Effector memory CD8-positive, alpha-beta T cell (primary cell): ENCODE data around the gene TRPM1.
A peak's percentile ranks its signal among the peaks of the same experiment; 100 is the strongest.

Experiments used
- ATAC-seq: fragments of 150-1000 bp; cut with Tn5 transposase; replicated peaks from 2 replicates; pipeline ENCODE4 v1.10.0; 2021; ENCODE audit warnings: mild to moderate bottlenecking, moderate library complexity
- DNase-seq, 3 experiments: peaks; one replicate each; pipeline ENCODE4 v3.0.0; 2021
- H3K27ac Mint-ChIP-seq, 2 donors: one replicate each; pipeline ENCODE4 v1.8.0; 2022; ENCODE audit warnings: mild to moderate bottlenecking in 2 of 2, mixed read lengths in 2 of 2, moderate library complexity in 2 of 2
- H3K27me3 Mint-ChIP-seq, 2 donors: one replicate each; pipeline ENCODE4 v1.8.0; 2022; ENCODE audit warnings: mixed read lengths in 2 of 2
- H3K36me3 Mint-ChIP-seq: one replicate; pipeline ENCODE4 v1.8.0; 2022; ENCODE audit warnings: mild to moderate bottlenecking, moderate library complexity, mixed read lengths; ENCODE audit not compliant: insufficient read depth
- H3K4me1 Mint-ChIP-seq, 2 donors: one replicate each; pipeline ENCODE4 v1.8.0; 2022; ENCODE audit warnings: low read depth in 2 of 2, mixed read lengths in 2 of 2
- H3K4me3 Mint-ChIP-seq, 2 donors: one replicate each; pipeline ENCODE4 v1.8.0; 2022; ENCODE audit warnings: mild to moderate bottlenecking in 2 of 2, mixed read lengths in 2 of 2, moderate library complexity in 2 of 2
- H3K9me3 Mint-ChIP-seq, 2 donors: one replicate each; pipeline ENCODE4 v1.8.0; 2022; ENCODE audit warnings: mixed read lengths in 2 of 2

The TRPM1 gene

GRCh38 chr15:31067890-31068603 is 33.5 kb downstream of the TRPM1 start:
- H3K9me3 Mint-ChIP-seq = no peaks in the 10 kb centered on the region
- H3K27ac Mint-ChIP-seq = no peak overlapping the region
- H3K4me1 Mint-ChIP-seq = no peaks in the 10 kb centered on the region
- H3K27me3 Mint-ChIP-seq = peaks cover 0 to 32% of the 10 kb centered on the region in 2 donors
- H3K4me3 Mint-ChIP-seq = no peak overlapping the region
- DNase-seq = no peak
- no peaks in the 10 kb centered on the region for H3K36me3 Mint-ChIP-seq
- no peak for ATAC-seq

- no peak overlapping the region for H3K27ac Mint-ChIP-seq
- ATAC-seq = no peak
- no peak overlapping the region for H3K4me3 Mint-ChIP-seq
- no peak for DNase-seq
- no peaks in the 10 kb centered on the region for H3K4me1 Mint-ChIP-seq
- H3K36me3 Mint-ChIP-seq = no peaks in the 10 kb centered on the region
- H3K9me3 Mint-ChIP-seq = no peaks in the 10 kb centered on the region
- peaks cover 5 to 36% of the 10 kb centered on the region in 2 donors for H3K27me3 Mint-ChIP-seq
These were observed 35.7 kb downstream of the TRPM1 start for GRCh38 chr15:31065824-31066223.

GRCh38 chr15:31062911-31063310 is 38.6 kb downstream of the TRPM1 start:
- Mint-ChIP-seq H3K9me3 (no peaks in the 10 kb centered on the region), H3K4me3 (no peak overlapping the region), H3K27ac (no peak overlapping the region), H3K4me1 (no peaks in the 10 kb centered on the region), H3K36me3 (no peaks in the 10 kb centered on the region), H3K27me3 (peaks cover 19 to 44% of the 10 kb centered on the region in 2 donors)
- ATAC-seq (no peak), DNase-seq (no peak)

DNA sequence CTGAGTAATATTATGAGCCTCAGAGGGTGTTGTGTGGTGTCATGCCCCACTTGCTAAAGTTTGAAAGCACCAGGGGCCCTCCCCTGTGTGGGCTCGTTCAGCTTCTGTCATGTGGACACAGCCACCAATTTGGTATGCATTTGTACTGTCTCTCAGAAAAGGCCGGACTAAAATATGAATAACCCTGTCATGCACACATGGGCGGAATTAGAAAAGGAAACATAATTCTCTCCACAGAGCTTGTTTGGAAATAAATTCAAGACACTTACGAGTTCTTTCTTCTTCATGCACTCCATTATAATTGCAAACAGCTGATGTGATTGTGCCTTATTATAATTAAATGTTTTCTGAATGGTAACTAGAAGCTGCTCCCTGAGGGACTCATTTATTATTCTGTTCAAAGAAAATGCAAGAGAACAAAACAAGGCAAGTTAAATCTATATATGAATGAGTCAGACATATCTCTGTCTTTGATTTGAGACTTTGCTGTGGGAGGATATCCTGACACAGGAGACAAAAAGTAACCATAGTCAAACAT is 39.1 kb downstream of the TRPM1 start:
- Mint-ChIP-seq H3K4me3 (no peak overlapping the region), H3K36me3 (no peaks in the 10 kb centered on the region), H3K27ac (no peak overlapping the region), H3K9me3 (no peaks in the 10 kb centered on the region), H3K27me3 (peaks cover 23 to 48% of the 10 kb centered on the region in 2 donors), H3K4me1 (no peaks in the 10 kb centered on the region)
- DNase-seq = no peak
- ATAC-seq = no peak

GRCh38 chr15:31060429-31061140 is 40.9 kb downstream of the TRPM1 start:
- Mint-ChIP-seq H3K27ac (no peak overlapping the region), H3K27me3 (peaks cover 23 to 49% of the 10 kb centered on the region in 2 donors), H3K4me1 (no peaks in the 10 kb centered on the region), H3K4me3 (no peak overlapping the region), H3K9me3 (peaks cover 0 to 6% of the 10 kb centered on the region in 2 donors), H3K36me3 (no peaks in the 10 kb centered on the region)
- no peak for ATAC-seq
- no peak for DNase-seq

DNA sequence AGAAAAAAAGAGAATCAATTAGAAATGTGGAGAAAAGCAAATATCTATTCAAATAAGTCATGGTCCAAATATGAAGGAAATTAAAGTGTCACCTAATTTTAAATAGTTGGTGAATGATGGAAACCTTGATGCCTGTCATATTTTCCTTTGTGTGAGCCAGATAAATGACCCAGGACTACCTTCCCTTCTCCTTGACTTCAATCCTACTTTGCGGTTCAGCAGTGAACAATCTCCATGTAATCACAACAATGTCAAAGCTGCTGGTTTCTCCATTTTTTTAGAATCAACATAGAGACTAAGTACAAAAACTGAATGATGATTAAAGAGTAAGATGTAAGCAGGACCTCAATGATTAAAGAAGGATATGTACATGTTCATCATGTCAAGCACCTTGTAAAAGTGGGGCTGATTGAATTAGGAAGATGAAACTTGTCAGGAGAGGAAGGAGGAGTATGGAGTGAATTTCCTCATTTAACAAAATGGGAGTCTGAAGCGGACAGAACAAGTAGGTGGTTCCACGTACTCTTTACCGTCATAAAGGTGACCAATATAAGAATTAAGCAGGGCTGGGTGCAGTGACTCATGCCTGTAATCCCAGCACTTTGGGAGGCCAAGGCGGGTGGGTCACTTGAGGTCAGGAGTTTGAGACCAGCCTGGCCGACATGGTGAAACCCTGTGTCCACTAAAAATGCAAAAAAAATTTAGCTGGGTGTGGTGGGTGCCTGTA is 43.1 kb downstream of the TRPM1 start:
- Mint-ChIP-seq H3K27me3 (peaks cover 36 to 39% of the 10 kb centered on the region in 2 donors), H3K9me3 (peaks cover 0 to 6% of the 10 kb centered on the region in 2 donors)

GRCh38 chr15:31051496-31052080 is 49.9 kb downstream of the TRPM1 start:
- H3K4me1 Mint-ChIP-seq = peaks cover 12% of the 10 kb centered on the region in 2 donors
- ATAC-seq (no peak), DNase-seq (no peak)
- peaks cover under 1 to 13% of the 10 kb centered on the region in 2 donors for H3K27me3 Mint-ChIP-seq
- no peak overlapping the region for H3K27ac Mint-ChIP-seq
- H3K36me3 Mint-ChIP-seq = no peaks in the 10 kb centered on the region
- H3K4me3 Mint-ChIP-seq = no peak overlapping the region
- H3K9me3 Mint-ChIP-seq = peaks cover 0 to under 1% of the 10 kb centered on the region in 2 donors

More for the DNA sequence above, 43.1 kb downstream of the TRPM1 start:
- peak overlapping the region in 1 of 2 donors; percentile 20 for H3K27ac Mint-ChIP-seq
- no peaks in the 10 kb centered on the region for H3K4me1 Mint-ChIP-seq
- H3K36me3 Mint-ChIP-seq = no peaks in the 10 kb centered on the region
- ATAC-seq (no peak), DNase-seq (no peak)
- H3K4me3 Mint-ChIP-seq = no peak overlapping the region

DNA sequence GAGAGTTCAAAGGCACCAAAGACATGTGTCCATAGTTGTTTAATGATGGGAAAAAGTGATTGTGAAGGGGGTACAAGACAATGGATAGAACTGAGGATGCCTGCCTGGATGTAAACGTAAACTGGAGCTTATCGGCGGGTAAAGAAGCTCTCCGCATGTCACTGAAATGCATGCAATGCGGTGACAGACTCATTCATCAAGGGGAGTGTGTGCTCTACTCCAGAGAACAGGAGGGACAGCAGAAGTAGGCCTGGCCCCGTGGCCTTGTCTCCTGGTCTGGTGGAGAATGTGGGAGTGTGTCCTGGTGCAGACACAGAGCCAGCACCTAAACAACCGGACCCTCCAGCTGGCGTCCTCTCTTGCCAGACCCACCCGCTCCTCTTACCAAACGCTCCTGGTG is 50.6 kb downstream of the TRPM1 start:
- ATAC-seq (no peak), DNase-seq (no peak)
- H3K27me3 Mint-ChIP-seq = peaks cover 0 to 13% of the 10 kb centered on the region in 2 donors
- H3K36me3 Mint-ChIP-seq = no peaks in the 10 kb centered on the region
- H3K27ac Mint-ChIP-seq = peak overlapping the region in 1 of 2 donors; percentile 66
- H3K4me1 Mint-ChIP-seq = peaks cover 12% of the 10 kb centered on the region in 2 donors
- no peaks in the 10 kb centered on the region for H3K9me3 Mint-ChIP-seq
- no peak overlapping the region for H3K4me3 Mint-ChIP-seq

- peak overlapping the region in 1 of 2 donors; percentile 66 for H3K27ac Mint-ChIP-seq
- peaks cover 12% of the 10 kb centered on the region in 2 donors for H3K4me1 Mint-ChIP-seq
- H3K27me3 Mint-ChIP-seq = peaks cover 0 to 8% of the 10 kb centered on the region in 2 donors
- DNase-seq (no peak), ATAC-seq (no peak)
- H3K9me3 Mint-ChIP-seq = no peaks in the 10 kb centered on the region
- H3K36me3 Mint-ChIP-seq = no peaks in the 10 kb centered on the region
- peak overlapping the region; percentile 20 to 37 for H3K4me3 Mint-ChIP-seq
These were observed 51.6 kb downstream of the TRPM1 start for GRCh38 chr15:31049682-31050615.

- Mint-ChIP-seq H3K4me3 (no peak overlapping the region), H3K9me3 (no peaks in the 10 kb centered on the region), H3K36me3 (no peaks in the 10 kb centered on the region), H3K27ac (no peak overlapping the region), H3K27me3 (peaks cover 0 to 6% of the 10 kb centered on the region in 2 donors), H3K4me1 (peaks cover 12% of the 10 kb centered on the region in 2 donors)
- ATAC-seq (no peak), DNase-seq (no peak)
These were observed 52.4 kb downstream of the TRPM1 start for GRCh38 chr15:31049111-31049510.

DNA sequence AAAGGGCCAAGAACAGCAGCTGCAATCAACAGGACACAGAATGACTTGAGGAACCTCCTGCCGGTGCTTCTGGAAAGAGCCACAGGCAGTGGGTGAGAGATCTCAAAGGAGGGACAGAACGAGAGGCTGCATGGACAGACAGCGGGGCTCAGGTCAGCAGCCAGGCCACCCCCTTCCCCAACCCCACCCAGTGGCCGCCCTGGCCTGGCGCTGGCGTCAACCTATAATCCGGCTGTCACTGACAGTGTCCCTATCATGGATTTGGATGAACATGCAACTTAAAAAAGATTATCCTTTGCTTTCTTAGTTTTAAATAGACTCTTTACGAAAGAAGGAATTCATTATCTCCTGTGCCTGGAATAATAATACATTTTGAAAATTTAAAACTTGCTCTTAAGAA is 54.1 kb downstream of the TRPM1 start:
- Mint-ChIP-seq H3K27me3 (peaks cover 0 to 4% of the 10 kb centered on the region in 2 donors), H3K4me3 (no peak overlapping the region), H3K27ac (no peak overlapping the region), H3K36me3 (peaks cover 3% of the 10 kb centered on the region), H3K4me1 (peaks cover 12% of the 10 kb centered on the region in 2 donors), H3K9me3 (no peaks in the 10 kb centered on the region)
- ATAC-seq (no peak), DNase-seq (no peak)

- no peaks in the 10 kb centered on the region for H3K9me3 Mint-ChIP-seq
These were observed 54.7 kb downstream of the TRPM1 start for GRCh38 chr15:31046759-31047359.

More at GRCh38 chr15:31046759-31047359, 54.7 kb downstream of the TRPM1 start:
- Mint-ChIP-seq H3K4me3 (no peak overlapping the region), H3K27ac (peak overlapping the region in 1 of 2 donors; percentile 2), H3K4me1 (peaks cover 12% of the 10 kb centered on the region in 2 donors), H3K27me3 (peaks cover 0 to 9% of the 10 kb centered on the region in 2 donors), H3K36me3 (peaks cover 3% of the 10 kb centered on the region)
- no peak for DNase-seq
- no peak for ATAC-seq
